Stimulated activated CD4-positive, alpha-beta T cell treated with anti-CD3 and anti-CD28 coated beads, Interleukin-2, amount 100 ng/mL, for 4 hours (primary cell): ENCODE measurements around the gene PARP15.

Source experiments
- DNase-seq: peaks from one replicate; pipeline ENCODE4 v3.0.0-alpha.2; 2020; ENCODE audit warnings: low read depth

PARP15 gene

GRCh38 chr3:122572940-122573412 is 4.5 kb upstream of the PARP15 start:
- no peak for DNase-seq

GRCh38 chr3:122576174-122576940 is 1.1 kb upstream of the PARP15 start:
- DNase-seq: no peak

GRCh38 chr3:122578069-122578740 is 755 bp downstream of the PARP15 start:
- DNase-seq: no peak

GRCh38 chr3:122580470-122580869 is 3.0 kb downstream of the PARP15 start:
- DNase-seq: no peak

GRCh38 chr3:122581622-122582021 is 4.2 kb downstream of the PARP15 start:
- no peak for DNase-seq

- no peak for DNase-seq
Observed at GRCh38 chr3:122582390-122582789, 4.9 kb downstream of the PARP15 start.

- no peak for DNase-seq
Observed at GRCh38 chr3:122586098-122586497, 8.6 kb downstream of the PARP15 start.

- DNase-seq: no peak
Observed at GRCh38 chr3:122586773-122587485, 9.5 kb downstream of the PARP15 start.

- DNase-seq: no peak
Observed at GRCh38 chr3:122587572-122587971, 10.1 kb downstream of the PARP15 start.

GRCh38 chr3:122589297-122589696 is 11.8 kb downstream of the PARP15 start:
- no peak for DNase-seq

GRCh38 chr3:122590610-122591009 is 13.2 kb downstream of the PARP15 start:
- no peak for DNase-seq

GRCh38 chr3:122594025-122594424 is 16.6 kb downstream of the PARP15 start:
- no peak for DNase-seq

GRCh38 chr3:122598151-122598550 is 20.7 kb downstream of the PARP15 start:
- no peak for DNase-seq

- DNase-seq: no peak
Observed at GRCh38 chr3:122598556-122598955, 21.1 kb downstream of the PARP15 start.

- no peak for DNase-seq
Observed at GRCh38 chr3:122602011-122602710, 24.7 kb downstream of the PARP15 start.

- no peak for DNase-seq
Observed at GRCh38 chr3:122603056-122603455, 25.6 kb downstream of the PARP15 start.

- no peak for DNase-seq
Observed at GRCh38 chr3:122606330-122606729, 28.9 kb downstream of the PARP15 start.

GRCh38 chr3:122608916-122609315 is 31.5 kb downstream of the PARP15 start:
- DNase-seq: no peak

GRCh38 chr3:122609798-122610559 is 32.5 kb downstream of the PARP15 start:
- peak; percentile 3 for DNase-seq

- no peak for DNase-seq
Observed at GRCh38 chr3:122612696-122613095, 35.2 kb downstream of the PARP15 start.

- no peak for DNase-seq
Observed at GRCh38 chr3:122615303-122615702, 37.9 kb downstream of the PARP15 start.
